Cerebellar cortex (tissue), 1 donor: ENCODE measurements around the gene SLC8A3.

Source experiments
- DNase-seq: peaks from one replicate; pipeline ENCODE4 v3.0.0-alpha.2; 2015; ENCODE audit warnings: low spot score

SLC8A3 gene

DNA sequence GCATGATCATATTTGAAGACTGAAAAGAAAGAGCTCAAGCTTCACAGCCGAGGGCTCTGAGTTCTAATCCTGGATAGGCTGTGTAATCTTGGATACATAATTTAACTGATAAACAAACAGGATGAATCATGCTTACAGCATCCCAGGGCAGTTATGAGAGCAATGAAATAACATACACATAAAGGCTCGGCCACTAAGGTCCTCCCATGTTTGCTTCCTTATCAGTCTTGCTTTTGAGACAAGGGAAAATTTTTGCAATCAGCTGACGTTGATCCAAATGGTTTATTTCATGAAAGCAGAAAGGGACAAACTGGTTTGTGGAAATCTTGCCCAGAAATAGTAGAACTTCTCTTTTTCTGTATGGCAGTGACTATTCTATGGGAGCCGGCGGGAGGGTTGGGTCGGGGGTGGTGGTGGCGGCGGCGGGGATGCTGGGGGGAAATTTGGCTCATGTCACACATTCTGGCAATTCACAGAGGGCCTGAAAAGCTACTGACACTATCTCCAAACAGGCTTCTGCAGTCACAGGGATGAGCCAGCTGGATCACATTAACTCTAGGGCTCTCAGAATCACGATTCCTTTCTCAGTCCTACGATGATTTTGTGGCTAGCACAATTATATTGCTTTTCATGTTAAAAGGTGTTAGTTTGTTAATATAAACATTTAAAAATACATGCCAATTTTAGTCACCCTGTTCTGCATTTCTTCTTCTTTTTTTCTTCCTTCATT lies 124.5 kb downstream of the SLC8A3 start:
- no peak for DNase-seq

DNA sequence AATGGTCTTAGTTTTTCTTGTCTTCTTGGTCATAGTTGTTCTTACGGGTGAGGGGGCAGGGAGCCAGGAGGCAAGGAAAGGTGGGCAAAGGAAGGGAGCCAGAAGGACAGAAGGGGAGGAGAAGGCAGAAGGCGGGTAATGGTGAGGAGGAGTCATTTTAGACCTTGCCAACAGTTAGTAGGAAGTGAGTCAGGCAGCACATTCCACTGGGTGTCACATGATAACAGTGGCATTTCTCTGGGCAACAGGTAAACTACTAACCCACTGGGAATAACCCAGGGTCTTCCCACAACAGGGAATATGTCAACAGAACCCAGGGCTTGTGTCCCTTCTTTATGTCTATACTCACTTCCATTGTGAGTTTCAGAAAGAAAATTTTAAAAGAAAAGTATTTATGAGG lies 127.6 kb downstream of the SLC8A3 start:
- DNase-seq, result no peak

DNA sequence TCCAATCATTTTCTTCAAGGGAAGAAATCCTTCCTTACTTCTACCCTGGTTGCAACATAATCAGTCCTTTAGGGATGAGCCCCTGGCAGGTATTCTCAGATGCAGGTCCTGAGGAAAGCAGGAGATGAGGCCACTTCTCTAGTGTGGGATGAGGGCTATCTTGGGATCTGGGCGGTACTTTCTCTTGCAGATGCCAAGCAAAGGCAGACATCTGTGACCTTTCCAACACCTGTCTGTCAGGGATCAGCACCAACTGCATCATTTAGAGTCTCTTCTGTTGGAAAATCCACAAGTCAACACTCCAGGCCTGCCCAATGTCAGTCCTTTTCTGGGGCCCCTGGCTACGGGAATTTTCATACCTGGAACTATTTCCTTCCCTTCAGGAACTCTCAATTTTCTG lies 129.2 kb downstream of the SLC8A3 start:
- DNase-seq, result no peak

DNA sequence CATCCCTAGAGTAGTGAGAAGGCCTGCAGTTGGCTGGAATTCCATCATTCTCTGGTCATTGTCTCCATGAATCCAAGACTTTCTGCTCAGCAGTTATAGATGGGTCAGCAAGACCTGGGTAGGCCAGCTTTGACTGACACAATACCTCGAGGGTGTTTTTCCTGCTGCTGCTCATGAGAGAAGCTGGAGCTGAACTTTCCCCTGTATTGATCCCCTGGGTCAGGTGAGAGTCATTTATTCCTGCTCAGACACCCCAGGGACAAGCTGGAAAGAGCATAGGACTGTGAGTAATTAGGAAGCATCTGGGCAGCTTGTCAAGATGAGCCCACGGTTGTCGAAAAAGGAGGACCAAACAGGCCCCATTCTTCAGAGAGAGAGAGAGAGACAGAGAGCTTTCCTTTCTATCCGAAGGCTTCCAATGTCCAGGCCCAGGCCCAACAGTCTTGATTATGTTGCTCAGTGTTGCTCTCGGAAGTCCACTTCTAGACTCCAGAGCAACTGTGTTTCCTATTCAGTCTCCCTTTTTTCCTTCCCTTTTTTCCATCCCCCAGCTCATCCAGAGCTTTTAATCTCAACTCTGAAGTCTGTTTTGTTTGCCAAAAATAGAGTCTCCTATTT lies 131.1 kb downstream of the SLC8A3 start:
- no peak for DNase-seq

DNA sequence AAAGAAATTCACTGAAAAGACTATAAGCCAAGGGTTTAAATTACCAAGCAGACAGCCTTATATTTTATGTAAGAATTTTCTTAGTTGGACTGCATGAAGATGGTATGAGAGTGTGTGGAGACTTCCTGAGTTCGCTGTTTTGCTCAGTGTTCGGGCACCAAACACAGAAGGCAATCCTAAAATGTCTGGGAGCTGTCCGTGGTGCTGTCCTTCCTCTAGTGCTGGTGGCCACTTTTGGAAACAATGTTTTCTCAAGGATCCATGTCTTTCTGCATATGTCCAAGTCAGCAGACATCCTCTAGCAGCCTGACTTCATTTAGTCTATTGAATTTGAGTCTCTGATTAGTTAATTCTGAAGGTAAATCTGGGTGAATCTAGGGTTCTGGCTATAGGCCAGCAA lies 135.8 kb downstream of the SLC8A3 start:
- DNase-seq, result no peak

DNA sequence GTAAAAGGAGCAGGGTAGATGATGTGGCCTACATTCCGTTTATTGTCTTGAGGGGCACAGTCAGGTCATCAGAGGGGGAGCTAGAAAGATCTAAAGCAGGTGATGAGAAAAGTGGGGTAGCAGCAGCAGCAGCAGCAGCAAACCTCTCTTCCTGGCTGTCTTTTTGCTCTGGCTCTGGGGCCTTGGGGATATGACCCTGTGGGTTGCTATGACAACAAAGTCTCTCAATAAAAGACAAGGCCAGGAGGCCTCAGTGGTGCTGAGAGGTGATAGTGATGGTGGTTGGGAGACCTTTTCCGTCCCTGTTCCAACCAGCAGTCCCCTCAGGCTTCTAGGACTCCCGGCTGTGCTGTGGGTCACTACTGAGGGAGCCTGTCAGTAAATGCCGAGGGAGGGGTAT lies 138.6 kb downstream of the SLC8A3 start:
- no peak for DNase-seq

DNA sequence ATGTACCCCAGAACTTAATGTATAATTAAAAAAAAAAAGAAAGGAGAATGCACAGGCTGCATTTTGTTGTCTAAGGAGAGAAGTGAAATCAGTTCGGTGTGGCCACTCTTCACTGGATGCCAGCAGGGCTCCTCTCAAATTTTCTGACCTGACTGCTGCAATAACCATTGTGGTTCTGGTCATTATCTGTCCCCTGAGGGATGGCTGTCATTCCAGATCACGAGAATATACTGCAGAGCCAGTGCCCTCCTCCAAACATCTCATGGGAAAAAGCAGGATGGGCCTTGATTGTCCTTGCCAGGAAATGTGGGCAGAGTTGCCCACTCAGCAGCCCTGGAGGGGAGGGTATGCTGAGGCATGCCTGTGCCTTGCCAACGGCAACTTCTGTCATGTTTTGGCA lies 139.1 kb downstream of the SLC8A3 start:
- DNase-seq, result no peak

DNA sequence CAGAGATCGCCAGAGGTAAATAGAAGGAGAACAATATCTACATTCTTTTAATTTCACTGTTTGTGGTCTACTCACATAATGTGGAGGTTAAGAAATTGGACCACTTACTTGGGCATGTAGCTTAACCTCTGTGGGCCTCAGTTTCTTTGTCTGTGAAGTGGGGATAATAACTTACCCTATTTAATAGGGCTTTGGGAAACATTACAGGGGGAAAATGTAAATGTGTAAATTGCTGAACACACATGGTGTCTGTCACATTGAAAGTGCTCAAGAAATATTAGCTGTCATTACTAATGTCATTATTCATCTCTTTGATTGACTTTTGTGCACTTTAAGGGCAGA lies 140.5 kb downstream of the SLC8A3 start:
- no peak for DNase-seq

DNA sequence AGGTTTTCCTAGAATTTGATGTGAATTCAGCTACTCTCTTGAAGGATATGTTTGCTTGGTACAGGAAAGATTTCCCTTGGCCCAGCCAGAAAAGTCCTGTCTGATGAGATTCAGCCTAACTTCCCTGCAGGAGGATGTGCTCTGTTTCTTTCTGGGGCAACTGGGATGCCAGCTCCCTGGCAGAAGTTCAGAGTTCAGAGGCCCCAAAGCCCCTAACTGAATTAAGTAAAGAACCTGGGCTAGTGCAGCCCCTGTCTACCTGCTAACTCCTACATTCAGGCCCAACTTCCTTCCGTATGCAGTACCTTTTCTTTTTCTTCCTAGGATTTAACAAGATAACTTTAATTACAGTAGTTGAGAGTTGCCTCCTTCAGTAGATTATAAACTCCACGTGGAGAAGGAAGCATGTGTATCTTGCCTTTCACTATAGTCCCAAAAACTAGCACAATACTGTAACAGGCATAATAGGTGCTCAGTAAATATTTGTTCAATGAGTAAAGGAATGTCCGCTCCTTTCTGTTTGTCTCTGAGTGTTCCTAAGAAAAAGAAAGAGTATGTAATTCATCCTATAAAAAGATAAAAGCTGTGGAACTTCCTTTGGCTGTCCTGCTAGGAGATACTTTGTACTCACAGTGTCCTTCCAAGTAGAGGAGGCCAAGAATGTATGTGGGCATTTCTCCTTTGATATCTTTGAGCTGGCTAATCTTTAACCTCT lies 141.0 kb downstream of the SLC8A3 start:
- no peak for DNase-seq

DNA sequence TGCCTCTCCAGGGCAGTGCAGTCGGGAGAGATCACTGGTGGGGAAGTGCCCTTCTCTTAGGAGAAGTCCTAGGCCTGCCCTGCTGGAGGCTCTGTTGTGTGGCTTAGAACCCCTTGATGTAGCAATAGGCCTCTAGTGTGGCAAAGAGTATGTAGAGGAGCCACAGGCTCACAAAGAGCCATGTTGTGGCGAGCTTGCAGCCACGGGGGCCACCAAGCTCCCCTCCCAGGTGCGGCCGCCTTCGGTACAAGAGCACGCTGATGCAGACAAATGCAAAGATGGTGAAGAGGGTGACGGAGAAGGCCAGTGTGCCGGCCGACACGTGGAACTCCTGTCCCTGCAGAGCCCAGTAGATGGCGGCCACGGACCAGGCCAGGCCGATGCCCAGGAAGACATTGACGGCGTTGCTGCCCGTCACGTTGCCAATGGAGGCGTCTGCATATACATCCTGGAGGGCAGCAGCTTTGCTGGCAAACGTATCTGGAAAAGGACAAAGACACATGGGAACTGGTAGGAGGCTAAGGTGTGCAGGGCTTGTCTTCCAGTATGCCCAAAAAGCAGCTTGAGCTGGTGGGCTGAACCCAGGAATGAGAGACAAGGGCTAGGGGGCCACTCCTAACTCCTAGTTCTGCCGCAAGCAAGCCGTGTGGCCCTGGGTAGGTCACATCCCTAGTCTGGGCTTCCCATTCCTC lies 142.8 kb downstream of the SLC8A3 start:
- DNase-seq, result peak; percentile 78

DNA sequence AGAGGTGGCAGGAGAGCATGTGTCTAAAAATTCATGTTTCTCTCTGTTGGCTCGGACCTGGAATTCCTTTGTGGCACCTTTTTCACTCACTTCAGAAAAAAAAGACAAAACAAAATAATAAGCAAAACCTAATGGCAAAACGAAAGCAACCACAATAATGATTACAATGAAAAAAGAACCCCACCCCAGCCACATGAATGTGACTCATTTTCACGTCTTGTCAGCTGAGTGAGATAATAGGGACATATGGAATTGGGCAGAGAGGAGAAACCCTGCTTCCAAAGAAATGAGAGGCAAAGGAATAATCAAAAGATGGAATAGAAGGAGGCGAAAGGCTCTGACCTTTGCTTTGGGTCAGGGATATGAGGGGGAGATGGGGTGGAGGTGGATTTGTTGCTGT lies 143.4 kb downstream of the SLC8A3 start:
- no peak for DNase-seq

DNA sequence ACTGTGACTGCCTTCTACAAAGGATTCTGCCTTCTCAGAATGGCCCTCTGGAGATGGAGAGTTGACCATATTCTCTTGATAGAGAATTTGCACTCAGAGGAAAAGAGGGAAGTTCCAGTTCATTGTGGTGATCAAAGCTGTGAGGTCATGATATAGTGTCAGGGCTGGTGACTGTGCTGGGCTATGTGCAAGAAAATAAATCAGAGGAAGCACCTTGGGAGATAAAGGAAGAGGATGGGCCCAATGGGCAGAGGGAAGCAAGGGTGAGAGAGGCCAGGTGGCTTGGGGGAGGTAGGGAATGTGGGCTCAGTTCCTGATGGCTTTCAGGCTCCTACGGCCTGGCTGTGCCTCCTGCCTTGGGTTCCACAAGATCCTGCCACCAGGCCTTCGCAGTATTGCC lies 145.8 kb downstream of the SLC8A3 start:
- no peak for DNase-seq

DNA sequence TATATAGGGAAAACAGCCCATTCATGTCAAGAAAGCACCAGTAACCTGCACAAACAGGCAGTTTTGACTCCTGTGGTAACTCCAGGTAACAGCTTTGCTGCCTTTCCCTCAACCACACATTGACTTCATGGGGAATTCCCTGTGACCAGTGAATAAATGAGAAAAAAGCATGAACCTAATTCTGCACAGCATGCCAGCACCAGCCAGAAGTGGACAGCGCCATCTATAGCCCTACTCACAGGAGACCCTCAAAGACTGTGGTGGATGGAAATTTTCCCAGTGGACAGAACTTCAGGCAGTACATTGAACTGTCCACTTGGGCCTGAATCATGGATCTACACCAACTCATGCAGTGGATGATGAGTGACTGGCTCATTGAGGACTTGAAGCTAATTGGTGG lies 152.1 kb downstream of the SLC8A3 start:
- DNase-seq, result no peak

DNA sequence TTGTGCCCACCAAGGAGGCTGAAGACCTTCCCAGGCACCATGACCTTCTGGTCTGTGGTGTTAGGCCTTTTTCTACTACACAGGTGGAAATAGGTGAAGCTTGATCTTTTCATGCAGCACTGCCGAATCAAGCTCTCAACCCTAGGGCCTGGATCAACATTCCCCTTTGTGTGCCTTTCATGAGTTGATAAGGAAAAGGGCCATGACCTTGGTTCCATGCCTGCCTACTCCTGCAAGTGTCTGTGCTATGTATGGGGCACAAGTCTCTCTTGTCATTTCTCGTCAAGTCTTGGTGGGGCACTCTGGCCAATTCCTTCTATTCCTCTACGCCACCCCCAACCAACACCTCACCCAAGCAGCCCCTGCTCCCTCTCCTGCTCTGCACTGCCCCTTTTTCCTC lies 154.5 kb downstream of the SLC8A3 start:
- no peak for DNase-seq

DNA sequence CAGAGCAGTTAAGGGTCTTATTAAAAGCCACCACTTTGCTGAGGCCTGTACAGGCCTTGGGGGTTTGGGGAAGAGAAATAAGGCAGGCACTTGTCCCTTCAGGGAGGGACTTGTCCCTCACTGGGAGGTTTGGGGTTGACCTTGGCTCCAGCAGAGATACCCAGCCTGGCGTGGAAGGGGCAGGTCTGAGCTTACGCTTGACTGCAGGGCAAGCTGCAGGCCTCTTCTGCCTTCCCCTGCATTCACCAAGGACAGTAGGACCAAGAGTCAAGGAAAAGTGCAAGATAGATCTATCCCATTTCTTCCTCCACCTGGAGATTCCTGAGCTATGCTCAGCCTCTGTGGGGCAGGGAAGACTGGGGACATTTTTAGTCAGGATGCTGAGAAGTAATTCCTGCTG lies 155.2 kb downstream of the SLC8A3 start:
- no peak for DNase-seq

DNA sequence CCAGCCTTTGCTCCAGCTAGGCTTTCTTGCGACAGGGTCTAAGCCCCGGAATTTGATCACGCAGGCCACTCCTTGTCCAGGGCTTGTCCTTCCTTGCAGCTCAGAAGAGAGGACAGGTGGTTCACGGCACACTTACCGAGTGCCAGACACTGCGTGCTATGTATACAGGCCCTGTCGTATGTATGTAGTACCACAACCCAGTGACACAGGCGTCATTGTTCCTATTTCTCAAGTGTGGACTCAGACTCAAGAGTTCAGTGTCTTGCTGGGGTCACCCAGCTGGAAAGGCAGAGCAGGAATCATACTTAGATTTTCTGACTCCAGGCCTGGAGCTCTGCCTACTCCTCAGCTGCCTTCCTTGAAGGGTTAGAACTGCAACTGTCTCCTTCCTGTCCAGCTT lies 155.6 kb downstream of the SLC8A3 start:
- DNase-seq, result no peak

DNA sequence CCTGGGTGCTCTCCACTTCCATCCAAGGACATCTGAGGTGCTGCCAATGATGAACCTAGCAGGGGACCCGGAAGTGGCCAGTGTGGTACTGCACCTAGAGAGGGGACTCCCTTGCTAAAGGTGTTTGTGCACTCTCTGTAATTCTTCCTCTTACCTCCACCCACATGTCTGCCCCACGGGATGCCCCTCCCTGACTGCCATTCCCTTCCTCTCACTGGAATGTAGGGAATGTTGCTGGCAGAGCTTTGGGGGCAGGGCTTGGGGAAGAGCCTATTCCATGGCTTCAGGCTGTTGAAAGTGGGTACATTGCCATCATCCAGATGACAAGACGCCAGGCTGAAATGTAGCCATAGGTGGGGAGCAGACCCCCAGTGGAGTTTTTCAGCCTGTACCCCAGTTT lies 156.3 kb downstream of the SLC8A3 start:
- no peak for DNase-seq

DNA sequence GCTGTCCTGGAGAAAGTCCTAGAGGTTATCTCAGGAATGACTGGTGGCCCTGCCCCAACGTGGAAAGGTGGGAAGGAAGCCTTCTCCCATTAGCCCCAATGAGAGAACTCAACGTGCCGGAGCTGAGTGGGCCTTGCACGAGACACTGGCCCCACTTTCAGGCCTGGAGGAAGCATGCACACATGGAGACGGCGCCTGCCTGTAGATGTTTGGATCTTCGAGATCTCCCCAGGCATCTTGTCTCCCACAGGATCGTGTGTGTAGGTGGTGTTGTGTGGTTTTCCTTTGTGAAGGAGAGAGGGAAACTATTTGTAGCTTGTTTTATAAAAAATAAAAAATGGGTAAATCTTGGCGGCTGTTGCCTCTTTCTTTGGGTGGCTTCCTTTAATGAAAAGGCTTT lies 156.7 kb downstream of the SLC8A3 start:
- DNase-seq, result no peak

DNA sequence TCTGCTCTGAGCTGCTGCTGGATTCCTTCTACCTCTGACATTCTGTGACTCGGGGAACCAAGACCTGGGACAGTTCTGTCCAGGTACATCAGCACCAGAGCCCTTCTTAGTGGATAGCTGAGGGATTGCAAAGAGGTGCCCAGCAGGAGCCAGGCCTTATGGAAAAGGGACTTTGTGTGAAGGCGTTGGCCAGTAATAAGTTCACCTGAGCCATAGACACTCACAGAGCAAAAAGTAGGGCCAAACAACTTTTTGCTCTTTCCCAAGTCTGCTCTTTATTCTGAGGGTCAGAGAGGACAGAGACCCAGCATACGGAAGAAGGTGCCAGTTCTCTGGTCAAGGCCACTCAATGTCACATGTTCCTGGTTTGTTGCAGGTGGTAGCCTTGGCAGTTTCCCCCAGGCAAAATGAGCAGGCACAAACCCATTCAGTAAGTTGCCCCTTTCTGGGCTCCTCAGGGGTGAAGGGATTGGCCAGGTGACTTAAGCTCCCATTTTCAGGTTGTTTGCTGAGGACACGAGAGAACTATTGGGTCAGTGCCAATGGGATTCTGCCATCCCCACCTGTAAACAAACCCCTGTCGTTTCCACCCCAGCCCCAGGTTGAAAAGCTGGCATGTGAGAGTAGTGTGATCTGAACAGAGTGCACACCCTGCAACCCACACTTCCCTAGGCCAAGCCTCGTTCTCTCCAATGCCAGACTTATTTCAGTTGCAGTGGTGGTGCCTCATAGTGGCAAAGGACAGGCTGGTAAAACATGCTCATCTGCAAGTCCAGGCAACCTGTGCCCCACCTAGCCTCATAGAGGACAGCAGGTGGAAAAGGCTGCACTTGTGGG lies 159.2 kb downstream of the SLC8A3 start:
- DNase-seq, result no peak

DNA sequence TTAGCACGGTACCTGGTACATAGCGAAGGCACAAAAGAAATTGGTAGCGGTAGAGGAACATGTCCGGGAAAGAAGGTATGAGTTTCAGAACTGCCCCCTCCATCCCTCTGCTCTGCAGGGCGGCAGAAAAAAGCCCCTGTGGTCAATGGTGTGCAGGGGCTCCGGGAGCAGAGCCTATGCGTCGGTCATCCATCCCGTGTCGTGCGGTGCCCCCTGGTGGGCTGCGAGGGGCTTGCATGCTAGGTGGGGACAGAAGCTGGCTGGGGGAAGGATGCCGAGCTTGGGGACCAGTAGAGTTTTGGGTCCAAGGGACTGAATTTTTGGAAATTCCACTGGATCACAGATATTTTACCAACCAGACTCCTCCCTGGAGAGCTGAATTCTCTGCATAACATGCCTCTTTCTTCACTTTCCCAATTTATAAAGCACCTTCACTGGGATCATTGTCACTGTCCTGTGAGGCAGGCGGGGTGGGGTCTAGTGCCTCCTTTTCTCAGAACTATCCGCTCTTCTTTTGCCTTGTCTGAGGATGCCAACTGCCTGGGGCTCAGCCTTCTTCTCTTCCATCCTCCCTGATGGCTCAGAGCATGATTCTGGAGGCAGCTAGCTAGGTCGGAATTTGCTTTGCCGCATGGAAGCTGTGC lies 160.8 kb downstream of the SLC8A3 start:
- peak; percentile 66 for DNase-seq

DNA sequence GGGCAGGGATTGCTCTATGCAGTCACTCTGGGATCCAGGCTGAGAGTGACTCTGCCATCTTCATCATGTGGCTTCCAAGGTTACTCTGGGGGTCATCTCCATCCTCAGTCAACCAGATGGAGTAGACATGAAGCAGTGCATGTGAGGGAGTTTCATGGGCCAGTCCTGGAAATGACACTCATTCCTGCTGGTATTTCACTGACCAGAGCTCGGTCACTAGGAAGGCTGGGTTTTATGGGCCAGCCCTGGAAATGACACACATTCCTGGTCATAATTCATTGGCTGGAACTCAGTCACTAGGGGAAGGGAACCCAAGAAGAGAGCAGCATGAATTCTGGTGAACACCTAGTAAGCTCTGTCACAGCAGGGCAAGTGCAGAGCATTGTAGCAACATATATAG lies 164.9 kb downstream of the SLC8A3 start:
- no peak for DNase-seq
